Measurements from ENCODE around the gene SRM.
A peak's percentile ranks its signal among the peaks of the same experiment; 100 is the strongest.
"Not testable (repeated sequence)": the region's sequence is repeated elsewhere in the genome, so short reads cannot be mapped to it uniquely, and the experiment has no call there.

SRM gene
- 38.6 to 131 reads per million in 2 experiments for total RNA-seq

DNA sequence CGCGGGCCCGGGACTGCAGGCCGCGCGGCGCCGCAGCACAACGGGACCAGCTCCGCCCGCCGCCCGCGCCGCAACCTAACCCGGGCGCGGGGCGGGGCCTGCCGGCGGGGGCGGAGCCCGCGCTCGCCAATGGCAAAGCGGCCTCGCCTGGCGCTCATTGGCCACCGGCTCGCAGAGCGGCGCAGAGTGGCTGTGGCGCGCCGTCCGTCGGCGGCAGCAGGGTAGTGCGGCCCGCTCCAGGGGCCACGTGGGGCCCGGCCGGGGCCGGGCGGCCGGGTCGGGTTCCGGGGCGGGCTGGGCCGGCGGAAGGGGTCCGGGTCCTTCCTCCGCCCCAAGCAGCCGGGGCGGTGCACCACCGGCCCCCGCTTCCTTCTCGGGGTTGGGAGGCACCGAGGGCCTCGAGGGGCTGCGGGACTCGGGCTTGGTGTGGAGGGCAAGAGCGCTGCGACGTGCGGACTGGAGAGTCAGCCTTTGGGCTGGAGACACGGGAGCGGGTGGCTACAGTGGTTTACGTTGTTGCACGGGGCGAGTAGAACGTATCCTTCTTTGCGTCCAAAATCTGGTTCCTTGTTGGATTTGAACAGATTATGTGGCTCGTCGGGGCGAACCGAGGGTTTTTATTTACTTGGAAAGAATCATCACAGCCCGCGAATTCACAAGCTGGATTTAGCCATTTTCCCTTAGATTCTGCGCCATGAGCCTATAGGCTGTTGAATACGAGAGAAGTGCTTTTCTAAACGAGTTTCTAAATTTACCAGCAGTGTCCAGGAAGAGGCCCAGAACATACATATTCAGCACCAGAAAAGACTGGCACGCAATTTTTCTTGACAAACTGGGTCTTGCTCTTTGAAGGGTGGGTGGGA lies at the start of gene SRM:
TSS of gene SRM (minus strand) at position 51 of the 863 bp plus-strand sequence. CDS start 75 bp downstream, outside the sequence.
- peak; percentile 84 for DNase-seq (ENCODE audit: low read depth)

DNA sequence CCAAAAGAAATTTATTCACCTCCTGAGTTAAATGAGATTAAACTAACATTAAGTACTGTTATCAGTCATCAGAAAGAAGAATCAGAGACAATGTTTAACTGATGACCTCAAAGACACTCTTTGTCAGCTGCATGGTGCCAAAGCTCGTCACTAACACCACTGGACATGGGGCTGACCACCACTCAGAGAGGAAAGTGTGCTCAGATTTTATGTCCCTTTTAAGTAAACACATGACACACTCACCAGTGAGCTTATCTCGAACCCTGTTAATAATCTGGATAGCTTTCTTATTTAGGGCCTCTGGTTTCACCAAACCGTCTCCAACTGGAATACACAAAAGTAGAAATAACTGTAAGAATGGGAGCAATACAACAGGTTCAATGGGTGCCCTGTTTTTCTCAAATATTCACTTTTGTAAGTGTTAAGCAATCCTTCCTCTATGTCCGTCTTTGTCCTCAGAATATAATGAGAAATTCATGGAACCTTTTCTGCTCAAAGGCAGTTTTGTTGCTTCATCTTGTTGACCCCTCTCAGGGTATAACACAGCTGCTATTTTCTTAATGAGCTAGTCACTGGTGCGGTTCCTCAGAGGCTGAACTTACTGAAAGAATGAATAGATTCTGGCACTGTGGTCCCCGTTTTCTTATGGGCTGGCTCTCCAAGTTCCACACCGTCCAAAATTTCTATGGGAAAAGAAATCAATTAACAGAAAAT lies 49.4 kb upstream of the SRM start:
- DNase-seq (ENCODE audit: low read depth) = no peak

DNA sequence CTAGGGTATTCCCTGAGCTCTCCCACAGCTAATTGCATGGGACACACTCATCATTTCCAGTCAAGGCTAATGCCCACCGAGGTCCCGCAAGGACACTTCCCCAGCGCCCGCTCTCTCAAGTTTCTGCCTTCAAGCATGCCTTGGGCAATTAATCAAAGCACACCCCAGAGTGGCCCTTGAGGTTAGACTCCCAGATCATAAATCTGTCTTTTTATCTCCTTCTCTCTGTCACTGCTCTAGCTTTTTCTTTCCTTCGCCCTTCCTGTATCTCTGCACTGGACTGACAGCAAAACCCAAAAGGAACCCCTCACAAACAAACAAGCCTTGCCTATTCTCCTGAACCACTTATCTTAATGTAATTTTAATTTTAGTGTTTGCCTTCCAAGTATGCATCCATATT lies 47.8 kb upstream of the SRM start:
- DNase-seq (ENCODE audit: low read depth) = no peak

DNA sequence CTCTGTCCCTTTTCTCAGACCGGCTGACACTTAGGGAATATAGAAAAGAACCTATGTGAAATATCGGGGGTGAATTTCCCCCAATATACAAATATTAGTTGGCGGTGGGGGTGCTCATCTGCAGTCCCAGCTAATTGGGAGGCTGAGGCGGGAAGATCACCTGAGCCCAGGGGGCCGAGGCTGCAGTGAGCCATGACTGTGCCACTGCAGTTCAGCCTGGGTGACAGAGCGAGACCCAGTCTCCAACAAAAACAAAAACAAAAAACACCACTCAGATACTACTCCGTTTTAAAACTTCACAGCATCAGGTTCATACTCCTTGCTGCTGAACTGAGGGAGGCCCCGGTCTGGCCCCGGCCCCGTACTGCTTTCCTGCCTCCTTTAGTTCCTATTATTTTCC lies 45.8 kb upstream of the SRM start:
- DNase-seq (ENCODE audit: low read depth) = no peak

DNA sequence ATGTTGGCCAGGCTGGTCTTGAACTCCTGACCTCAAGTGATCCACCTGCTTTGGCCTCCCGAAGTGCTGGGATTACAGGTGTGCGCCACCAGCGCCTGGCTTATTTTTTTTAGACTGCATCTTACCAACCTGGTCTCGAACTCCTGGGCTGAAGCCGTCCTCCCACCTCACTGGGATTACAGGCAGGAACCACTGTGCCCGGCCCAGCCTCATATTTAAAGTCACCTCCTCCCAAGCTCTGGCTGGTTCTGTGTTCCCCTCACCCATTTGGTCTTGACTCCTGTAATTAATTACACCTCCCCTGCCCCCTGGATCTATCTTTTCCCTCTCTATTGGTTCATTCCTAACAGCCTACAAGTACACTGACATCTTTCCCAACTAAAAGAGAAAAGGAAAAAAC lies 41.5 kb upstream of the SRM start:
- DNase-seq (ENCODE audit: low read depth) = no peak

DNA sequence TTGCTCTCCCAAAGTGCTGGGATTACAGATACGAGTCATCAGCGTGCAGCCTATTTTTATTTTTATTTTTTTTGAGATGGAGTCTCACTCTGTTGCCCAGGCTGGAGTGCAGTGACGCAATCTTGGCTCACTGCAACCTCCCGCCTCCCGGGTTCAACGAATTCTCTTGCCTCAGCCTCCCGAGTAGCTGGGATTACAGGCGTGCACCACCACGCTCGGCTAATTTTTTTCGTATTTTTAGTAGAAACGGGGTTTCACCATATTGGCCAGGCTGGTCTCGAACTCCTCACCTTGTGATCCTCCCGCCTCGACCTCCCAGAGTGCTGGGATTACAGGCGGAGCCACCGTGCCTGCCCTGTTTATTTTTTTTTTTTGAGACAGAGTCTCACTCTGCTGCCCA lies 41.0 kb upstream of the SRM start:
- DNase-seq (ENCODE audit: low read depth) = not testable (repeated sequence)

DNA sequence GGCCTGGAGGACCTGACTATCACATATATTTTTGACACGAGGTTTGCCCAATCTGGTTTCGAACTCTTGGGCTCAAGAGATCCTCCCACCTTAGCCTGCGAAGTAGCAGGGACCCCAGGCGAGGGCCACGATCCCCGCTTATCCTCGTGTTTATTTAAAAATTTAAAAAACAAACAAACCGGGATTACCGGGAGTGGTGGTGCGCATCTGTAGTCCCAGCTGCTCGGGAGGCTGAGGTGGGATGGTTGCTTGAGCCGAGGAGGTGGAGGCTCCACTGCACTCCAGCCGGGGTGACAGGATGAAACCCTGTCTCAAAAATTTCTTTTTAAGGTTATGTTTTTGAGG lies 40.3 kb upstream of the SRM start:
- DNase-seq (ENCODE audit: low read depth) = no peak

DNA sequence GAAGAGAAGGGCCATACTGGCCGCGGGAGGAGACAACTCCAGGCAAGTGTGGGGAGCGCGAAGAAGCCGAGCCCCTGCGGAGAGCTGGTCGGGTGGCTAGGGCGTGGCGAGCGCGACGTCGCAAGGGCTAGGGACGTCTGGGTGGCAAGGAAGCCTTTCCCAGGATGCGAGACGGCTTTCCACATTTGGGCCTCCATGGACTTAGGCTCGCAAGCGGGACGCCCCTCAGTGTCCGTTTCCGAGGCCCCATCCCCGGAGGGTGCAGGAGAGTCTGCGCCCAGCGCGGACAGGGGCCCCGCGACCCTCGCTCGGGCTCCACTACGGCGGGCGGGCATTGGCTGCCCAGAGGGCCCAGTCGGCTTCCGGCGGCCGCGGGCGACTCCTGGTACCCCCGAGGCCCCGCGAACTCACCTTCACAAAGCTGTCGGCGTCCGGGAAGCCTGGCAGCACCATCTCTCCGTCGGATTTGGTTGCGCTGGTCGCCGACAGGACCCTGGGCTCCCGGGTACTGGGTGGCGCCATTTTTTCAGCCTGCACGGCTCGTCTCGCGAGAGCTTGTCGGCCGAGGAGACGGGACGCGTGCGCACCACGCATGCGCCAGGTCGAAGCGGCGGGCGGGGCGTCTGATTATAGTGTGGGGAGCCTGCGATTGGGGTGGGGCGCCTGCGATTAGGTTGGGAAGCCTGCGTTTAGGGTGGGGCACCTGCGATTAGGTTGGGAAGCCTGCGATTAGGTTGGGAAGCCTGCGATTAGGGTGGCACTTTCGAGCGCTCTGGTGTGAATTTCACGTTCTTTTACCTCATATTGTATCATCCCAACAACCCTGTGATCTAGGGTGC lies 39.7 kb upstream of the SRM start, which contains the start of gene EXOSC10:
TSS of gene EXOSC10 (minus strand) at position 560 of the 839 bp plus-strand sequence. CDS start at position 522, 38 bp downstream.
- DNase-seq (ENCODE audit: low read depth) = peak; percentile 94

DNA sequence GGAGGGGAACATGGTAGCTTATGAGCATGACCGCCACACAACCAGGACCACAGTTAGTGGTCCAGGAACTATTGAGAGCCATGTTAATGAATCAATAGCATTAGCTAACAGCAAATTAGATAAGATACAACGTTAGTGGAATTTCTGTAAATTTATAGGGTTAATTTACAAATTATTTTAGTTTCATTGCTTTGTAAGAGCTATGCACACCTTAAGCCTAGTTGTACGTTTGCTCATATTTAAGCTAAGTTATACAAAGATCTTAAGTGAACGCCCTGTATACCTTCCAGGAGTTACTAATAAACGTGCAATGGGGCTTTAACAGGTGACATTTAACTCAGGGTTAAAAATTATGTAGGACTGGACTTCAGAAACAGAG lies 39.1 kb upstream of the SRM start:
- DNase-seq (ENCODE audit: low read depth) = no peak

DNA sequence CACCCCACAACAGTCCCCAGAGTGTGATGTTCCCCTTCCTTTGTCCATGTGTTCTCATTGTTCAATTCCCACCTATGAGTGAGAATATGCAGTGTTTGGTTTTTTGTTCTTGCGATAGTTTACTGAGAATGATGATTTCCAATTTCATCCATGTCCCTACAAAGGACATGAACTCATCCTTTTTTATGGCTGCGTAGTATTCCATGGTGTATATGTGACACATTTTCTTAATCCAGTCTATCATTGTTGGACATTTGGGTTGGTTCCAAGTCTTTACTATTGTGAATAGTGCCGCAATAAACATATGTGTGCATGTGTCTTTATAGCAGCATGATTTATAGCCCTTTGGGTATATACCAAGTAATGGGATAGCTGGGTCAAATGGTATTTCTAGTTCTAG lies 24.0 kb upstream of the SRM start:
- DNase-seq (ENCODE audit: low read depth) = not testable (repeated sequence)

DNA sequence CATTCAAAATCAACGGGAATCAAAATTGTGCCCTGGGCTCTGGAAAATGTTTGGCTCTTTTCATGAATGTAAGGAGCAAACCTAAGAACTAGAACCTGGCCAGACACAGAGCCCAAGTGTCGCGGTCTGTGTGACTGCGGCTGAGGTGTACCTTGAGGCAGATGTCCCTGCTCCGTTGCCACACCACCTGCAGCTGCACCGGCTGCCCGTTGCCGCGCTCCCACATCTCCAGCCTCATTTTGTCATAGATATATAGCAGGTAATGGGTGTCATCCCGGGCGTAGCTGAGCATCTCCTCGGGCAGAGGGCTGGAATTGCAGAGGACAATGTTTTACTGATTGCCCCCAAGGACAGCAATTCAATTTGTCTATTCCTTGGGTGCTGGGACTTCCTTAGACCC lies 21.1 kb upstream of the SRM start:
- no peak for DNase-seq (ENCODE audit: low read depth)

DNA sequence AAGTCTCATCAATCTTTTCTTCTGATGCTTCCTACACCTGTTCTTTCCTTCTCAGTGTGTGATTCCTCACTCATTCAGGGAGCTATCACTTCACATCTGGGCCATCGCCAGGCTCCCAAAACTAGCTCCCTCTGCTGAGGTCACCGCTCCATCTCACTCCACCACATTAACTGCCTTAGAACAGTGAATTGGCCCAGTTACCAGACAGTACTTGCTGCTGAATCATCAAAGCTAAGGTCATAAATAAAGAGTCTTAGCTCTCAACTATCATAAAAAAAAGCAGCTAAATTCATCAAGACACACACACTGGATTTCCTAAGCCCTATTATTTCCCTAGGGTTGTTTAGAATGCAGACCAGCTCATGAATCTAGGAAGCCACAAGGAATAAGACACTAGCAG lies 18.8 kb upstream of the SRM start:
- no peak for DNase-seq (ENCODE audit: low read depth)

DNA sequence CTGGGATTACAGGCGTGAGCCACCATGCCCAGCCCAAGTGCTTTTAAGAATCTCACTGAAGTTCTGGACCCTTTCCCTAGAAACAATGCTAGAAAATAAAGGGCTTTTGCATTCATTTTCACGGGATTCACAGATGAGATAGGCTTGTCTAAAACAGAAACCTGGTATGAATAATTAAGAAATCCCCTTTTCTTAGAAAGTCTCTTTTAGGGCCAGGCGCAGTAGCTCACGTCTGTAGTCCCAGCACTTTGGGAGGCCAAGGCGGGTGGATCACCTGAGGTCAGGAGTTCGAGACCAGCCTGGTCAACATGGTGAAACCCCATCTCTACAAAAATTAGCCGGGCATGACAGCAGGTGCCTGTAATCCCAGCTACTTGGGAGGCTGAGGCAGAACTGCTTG lies 13.6 kb upstream of the SRM start:
- not testable (repeated sequence) for DNase-seq (ENCODE audit: low read depth)

DNA sequence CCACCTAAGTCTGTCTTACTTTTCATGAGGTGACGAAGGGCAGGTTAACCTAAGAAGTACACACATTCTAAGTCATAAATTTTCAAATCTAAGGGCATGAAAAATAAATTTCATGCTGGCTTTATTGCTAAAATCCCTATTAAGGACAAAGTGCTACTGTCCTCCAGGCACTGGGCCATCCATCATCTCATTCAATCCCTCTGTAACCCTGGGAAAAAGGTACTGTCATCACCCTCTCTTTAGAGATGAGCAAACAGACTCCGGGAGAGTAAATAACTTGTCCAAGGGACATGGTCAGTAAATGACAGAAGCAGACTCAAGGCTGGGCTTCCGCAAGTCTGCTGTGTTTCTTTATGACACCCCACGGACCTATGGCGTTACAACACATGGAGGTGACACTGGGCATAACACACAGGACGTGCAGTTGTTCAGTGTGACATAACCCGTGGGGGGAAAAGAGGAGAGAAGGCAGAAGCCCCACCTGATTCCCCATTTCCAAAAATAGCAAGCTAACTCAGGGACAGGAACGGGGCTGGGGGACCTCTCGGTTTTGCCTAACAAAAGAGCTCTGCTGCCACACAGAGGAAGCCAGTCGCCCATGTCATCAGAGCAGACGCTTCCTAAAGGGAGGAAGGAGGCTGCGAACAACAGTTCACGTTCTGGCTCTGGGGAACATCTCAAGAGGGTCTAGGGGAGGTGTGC lies 12.5 kb upstream of the SRM start:
- no peak for DNase-seq (ENCODE audit: low read depth)

DNA sequence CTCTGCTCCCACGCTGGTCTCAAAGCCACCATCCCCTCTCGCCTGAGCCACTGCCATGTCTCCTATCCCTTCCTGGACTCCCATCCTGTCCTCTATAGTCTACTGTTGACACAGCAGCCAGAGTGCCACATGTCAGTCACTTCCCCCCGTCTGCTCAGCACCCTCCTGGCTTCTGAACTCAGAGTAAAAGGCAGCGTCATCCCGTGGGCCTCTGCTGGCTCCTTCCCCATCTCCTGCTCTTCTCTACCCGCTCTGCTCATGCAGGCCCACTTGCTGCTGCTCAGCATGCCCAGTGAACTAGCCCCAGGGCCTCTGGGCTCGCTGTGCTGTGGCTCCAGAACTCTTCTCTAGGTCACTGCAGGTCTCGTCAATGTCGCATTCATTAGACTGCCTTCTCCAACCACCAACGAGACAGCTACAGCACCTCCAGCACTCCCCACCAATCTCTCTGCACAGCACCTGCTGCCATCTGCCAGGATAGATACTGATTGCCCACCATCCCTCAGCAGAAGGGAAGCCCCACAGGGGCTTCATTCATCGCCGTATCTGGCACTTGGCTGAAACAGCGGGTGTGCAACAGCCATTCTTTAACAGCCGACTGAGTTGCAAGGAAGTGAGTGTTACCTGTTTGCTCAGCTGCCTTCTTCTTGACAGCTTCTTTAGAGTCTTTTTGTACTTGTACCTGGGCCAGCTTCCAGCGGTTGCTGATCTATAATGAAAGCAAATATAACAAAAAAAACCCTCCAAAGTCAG lies 11.8 kb upstream of the SRM start:
- no peak for DNase-seq (ENCODE audit: low read depth)

DNA sequence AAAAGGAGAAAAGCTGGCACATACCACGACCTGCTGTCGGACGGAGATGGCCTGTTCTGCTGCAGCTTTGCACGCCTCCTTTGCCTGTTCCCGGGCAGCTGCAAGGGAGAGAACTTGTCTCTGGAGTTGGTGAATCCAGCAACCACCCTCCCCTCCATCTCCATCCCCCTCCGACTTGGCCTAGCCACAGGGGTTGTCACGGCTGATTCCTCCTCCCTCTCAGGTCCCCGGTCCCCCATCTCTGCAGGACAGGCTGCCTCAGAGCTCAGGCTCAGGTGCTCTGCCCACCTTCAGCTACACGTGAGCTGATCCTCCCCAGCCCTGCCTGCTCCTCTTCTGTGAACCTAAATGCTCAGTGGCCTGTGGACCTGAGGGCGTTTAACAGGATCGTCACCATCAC lies 11.1 kb upstream of the SRM start:
- no peak for DNase-seq (ENCODE audit: low read depth)

DNA sequence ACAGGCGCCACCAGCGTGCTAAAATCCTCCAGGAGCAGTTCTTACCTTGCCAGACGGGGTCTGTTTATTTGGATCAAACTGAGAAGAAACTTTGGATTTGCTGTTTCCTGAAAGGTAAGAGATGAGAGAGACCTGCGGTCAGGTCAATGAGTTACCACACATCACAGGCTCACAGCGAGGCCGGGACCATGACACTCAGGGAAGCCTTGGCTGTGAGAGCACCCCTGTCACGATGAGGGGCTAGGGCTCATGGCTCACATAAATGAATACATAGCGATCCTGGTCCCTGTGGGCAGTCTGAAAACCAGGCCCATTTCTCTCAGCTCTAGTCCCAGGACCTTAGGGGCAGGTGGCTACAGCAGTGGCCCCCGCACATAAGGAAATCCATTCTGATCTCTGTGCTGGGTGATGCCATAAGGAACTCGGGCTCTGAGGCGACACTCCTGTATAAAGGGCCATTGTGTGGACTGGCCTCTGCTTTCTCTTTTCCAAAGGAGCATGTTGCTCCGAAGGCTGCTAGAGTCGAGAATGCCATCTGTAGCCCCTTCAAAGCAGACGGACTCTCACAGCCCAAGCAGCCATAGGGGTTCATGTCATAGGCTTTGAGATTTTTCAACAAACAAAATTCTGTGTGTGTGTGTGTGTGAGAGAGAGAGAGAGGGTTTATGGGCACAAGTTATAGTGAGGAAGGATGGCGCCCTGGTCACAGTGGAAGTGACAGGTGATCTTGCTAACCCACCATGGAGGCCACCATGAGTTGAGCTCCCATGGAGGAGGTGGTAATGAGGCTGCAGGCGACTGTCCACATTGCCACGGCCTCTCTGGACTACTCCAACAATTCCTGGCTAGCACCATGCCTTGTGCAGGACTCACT lies 9.0 kb upstream of the SRM start:
- no peak for DNase-seq (ENCODE audit: low read depth)

DNA sequence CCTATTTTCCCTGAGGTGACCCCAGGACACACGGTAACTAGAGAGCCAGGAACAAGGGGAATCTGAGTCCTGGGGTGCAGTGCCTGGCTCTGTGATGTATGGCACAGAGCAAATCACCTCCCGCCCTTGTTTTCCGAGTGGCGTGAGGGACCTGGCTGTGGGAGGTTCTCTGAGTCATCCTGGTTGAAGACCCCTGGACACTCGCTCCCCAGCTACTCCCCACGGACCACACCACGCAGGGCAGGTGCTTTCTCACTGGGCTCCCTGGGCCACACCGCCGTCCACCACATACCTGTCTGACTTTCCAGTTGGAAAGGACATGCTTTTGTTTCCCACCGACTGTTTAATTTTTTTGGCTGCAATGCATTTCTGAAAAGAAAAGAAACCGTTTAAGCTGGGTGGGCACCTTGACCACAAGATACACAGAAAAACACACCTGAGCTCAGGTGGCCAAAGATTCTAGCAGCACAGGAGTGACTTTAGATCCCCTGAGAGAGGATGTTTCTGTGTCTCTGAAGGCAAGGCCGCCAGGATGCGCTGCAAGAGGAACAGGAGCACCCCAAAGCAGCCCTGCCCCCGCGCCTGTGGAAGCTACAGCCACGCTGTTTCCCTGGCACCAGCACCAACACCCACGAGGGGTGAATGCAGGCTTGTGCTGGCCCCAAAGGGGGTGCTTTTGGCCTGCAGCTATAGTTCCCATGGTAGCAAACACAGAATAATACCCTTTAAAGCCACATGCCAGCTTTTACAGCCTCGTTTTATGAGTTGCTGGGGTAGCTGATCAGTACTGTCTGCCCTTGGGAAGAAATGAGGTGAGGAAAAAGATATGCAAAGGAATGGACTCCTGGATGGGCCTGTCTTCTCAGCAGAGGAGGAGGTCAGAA lies 8.1 kb upstream of the SRM start:
- DNase-seq (ENCODE audit: low read depth) = no peak

DNA sequence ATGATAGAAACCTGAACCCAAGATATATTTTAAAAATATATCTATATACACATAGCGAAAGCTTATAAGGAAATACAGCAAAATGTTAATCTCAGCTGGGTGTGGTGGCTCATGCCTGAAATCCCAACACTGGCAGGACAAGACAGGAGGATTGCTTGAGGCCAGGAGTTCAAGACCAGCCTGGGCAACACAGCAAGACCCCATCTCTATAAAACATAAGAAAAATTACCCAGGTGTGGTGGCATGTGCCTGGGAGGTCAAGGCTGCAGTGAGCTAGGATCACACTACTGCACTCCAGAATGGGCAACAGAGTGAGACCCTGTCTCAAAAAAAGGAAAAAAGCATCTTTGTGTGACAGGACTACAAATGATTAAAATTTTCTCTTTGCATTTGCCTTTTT lies 6.0 kb upstream of the SRM start:
- DNase-seq (ENCODE audit: low read depth) = no peak
